ENCODE measurements around the gene TCEAL7. TPM values are rescaled to one million over a fixed set of nuclear protein-coding genes. Genes with fewer than 3 reads are reported as not detected.

TCEAL7 gene
- total and polyA plus RNA-seq, 7 donors: 0.78 to 11.8 (median 1.3) TPM

DNA sequence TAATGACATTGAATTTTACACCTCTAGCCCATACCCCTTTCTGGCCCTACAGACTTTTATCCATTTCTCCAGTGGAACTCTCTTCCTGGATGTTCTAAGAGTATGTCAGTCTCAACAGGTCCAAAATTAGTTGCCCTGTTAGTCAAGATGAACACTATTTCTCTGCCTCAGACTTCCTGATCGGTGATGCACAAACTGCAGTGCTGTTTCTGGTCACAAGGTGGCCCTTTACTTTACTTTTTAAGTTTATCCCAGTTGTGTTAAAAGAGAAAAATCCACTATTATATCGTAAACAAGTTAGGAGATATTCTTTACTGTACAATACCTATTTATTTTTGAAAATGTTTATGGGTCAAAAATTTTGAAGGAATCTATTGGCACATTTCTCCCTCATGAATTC is 13.1 kb downstream of the TCEAL7 start:
- WGBS, 3 donors: 1 to 19% (median 4%) methylated on average over 2 of the region's 2 CpGs
- Histone ChIP-seq H3K27me3 (ENCODE audit: insufficient read depth in 3 of 3, low read length in 2 of 3) (peaks cover 0 to 21% (median 0%) of the 10 kb centered on the region in 3 donors), H3K9me3 (no peaks in the 10 kb centered on the region), H3K36me3 (ENCODE audit: insufficient read depth in 1 of 2, low read depth in 1 of 2) (no peaks in the 10 kb centered on the region), H3K27ac (no peak overlapping the region), H3K4me3 (no peak overlapping the region), H3K4me1 (no peaks in the 10 kb centered on the region)
- intact Hi-C loops (cut with DNase I): loop anchor here in 1 of 2 donors (5.0 kb wide), 1 partner anchor 119 kb away; no protein-coding TSS in a partner anchor
- no peak for ATAC-seq
- DNase-seq: no peak
- TF ChIP-seq, protein P1, sequence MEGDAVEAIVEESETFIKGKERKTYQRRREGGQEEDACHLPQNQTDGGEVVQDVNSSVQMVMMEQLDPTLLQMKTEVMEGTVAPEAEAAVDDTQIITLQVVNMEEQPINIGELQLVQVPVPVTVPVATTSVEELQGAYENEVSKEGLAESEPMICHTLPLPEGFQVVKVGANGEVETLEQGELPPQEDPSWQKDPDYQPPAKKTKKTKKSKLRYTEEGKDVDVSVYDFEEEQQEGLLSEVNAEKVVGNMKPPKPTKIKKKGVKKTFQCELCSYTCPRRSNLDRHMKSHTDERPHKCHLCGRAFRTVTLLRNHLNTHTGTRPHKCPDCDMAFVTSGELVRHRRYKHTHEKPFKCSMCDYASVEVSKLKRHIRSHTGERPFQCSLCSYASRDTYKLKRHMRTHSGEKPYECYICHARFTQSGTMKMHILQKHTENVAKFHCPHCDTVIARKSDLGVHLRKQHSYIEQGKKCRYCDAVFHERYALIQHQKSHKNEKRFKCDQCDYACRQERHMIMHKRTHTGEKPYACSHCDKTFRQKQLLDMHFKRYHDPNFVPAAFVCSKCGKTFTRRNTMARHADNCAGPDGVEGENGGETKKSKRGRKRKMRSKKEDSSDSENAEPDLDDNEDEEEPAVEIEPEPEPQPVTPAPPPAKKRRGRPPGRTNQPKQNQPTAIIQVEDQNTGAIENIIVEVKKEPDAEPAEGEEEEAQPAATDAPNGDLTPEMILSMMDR (IDR thresholded peaks at IDR 0.05): peak; percentile 59

DNA sequence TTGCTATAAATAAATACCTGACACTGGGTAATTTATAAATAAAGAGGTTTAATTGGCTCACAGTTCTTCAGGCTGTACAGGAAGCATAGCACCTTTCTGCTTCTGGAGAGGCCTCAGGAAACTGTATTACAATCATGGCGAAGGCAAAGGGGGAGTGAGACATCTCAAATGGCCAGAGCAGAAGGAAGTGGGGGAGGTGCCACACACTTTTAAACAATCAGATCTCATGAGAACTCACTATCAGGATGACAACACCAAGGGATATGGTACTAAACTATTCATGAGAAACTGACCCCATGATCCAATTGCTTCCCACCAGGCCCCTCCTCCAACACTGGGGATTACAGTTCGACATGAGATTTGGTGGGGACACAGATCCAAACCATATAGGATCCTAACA is 14.6 kb downstream of the TCEAL7 start:
- Histone ChIP-seq H3K36me3 (ENCODE audit: insufficient read depth in 1 of 2, low read depth in 1 of 2) (no peaks in the 10 kb centered on the region), H3K27ac (no peak overlapping the region), H3K4me3 (no peak overlapping the region), H3K9me3 (no peaks in the 10 kb centered on the region), H3K4me1 (no peaks in the 10 kb centered on the region), H3K27me3 (ENCODE audit: insufficient read depth in 3 of 3, low read length in 2 of 3) (peaks cover 0 to 27% (median 0%) of the 10 kb centered on the region in 3 donors)
- DNase-seq: no peak
- intact Hi-C loops (cut with DNase I): loop anchor here in 1 of 2 donors (5.0 kb wide), 1 partner anchor 118 kb away; no protein-coding TSS in a partner anchor
- no peak for ATAC-seq
- TF ChIP-seq, protein P1 (IDR thresholded peaks at IDR 0.05): no peak
- WGBS, 3 donors: 36 to 49% (median 46%) methylated on average over 2 of the region's 2 CpGs

DNA sequence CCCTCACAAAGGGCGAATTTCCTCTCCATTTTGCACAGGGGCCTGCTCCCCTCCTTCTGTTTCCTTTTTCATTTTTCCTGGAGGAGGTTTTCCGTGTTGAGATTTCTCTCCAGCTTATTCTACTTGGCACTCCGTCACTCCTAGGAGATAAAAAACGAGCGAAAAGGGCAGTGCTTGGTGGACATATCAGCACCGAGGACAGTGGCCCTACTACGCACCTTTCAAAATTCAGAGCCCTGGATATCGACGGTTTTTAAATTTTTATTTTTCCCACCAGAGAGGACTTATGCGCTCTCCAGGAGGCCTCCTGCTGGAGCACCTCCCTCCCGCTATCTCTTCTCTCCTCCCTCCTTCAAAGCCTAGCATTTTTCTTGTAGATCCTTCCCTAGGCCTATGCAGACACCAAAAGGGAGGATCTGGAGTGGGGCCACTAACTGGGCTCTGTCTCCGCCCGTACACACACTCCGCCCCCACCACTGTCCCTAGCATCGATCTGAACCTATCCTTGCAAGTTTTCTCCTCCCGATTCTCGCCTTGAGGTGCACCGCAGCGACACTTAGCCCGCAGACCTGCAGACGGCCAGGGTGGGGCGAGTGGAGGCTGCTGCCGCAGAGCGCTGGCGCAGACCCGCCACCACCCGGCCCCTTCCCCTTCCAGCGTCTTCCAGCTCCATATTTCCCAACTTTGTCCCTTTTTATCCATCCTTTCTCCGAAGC is 17.8 kb downstream of the TCEAL7 start:
- DNase-seq: no peak
- no peaks in the 10 kb centered on the region for H3K36me3 ChIP-seq (ENCODE audit: insufficient read depth in 1 of 2, low read depth in 1 of 2)
- no peaks in the 10 kb centered on the region for H3K4me1 ChIP-seq
- WGBS, 3 donors: 57 to 66% (median 62%) methylated on average over 18 to 29 of the region's 29 CpGs
- TF ChIP-seq, protein P1 (IDR thresholded peaks at IDR 0.05): no peak
- no peak for ATAC-seq
- no peak overlapping the region for H3K27ac ChIP-seq
- H3K27me3 ChIP-seq (ENCODE audit: insufficient read depth in 3 of 3, low read length in 2 of 3): peaks cover 0 to 21% (median 0%) of the 10 kb centered on the region in 3 donors
- no peaks in the 10 kb centered on the region for H3K9me3 ChIP-seq
- H3K4me3 ChIP-seq: no peak overlapping the region
- intact Hi-C loops (cut with DNase I): no loop called here

DNA sequence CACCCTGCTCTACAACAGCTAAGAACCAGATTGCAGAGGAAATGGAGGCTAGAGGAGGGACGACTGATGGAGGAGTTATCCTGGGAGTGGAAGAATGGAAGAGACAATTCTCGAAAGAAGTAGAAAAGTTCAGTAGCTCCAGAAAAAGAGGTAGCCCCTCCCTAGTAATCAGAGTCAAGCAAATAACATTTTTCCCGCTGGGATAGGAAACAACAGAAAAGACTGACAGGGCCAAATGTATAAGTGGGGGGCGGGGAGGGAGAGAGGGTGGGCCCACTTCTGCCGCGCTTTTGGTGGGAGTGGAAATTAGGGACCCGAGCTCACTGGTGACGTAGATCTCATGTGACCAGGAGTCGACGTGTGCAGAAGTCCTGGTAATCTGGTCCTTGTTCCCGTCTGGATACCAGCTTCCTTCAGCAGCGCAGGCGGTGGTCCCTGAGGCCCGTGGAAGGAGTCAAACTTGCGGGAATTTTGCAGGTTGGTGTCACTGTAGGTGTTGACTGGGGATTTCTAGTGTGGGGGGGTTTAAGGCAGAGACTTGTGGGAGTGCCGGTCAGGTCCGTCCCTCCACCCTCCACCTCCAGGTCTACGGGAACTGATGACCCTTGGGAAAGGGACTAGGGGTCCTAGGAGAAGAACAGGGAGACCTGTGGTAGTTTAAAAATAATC is 26.2 kb downstream of the TCEAL7 start, which contains the start of gene TCEAL9:
Gene TCEAL9 (plus strand): TSS at position 377 of the 669 bp plus-strand sequence. CDS start 1,179 bp downstream, outside the sequence.
- no peaks in the 10 kb centered on the region for H3K4me1 ChIP-seq
- TF ChIP-seq, protein P1 (IDR thresholded peaks at IDR 0.05): no peak
- intact Hi-C loops (cut with DNase I): no loop called here
- H3K27me3 ChIP-seq (ENCODE audit: insufficient read depth in 3 of 3, low read length in 2 of 3): peaks cover 0 to 5% (median 0%) of the 10 kb centered on the region in 3 donors
- ATAC-seq (peak; percentile 49 to 78 (median 65)), DNase-seq (peak; percentile 37 to 58)
- H3K36me3 ChIP-seq (ENCODE audit: insufficient read depth in 1 of 2, low read depth in 1 of 2): no peaks in the 10 kb centered on the region
- peak within 1 kb of the TSS; percentile 63 for H3K27ac ChIP-seq
- no peaks in the 10 kb centered on the region for H3K9me3 ChIP-seq
- 0 to 19% (median 0%) methylated on average over 16 to 18 of the region's 18 CpGs for WGBS, 3 donors
- peak within 1 kb of the TSS; percentile 70 for H3K4me3 ChIP-seq

All from psoas muscle (tissue), 8 donors.